ENCODE data around the gene BMPR1A.

- no peak for TF ChIP-seq HNF4A (conservative IDR thresholded peaks at IDR 0.05)
- TF ChIP-seq CTCF (IDR thresholded peaks at IDR 0.05; ENCODE audit: low read depth, low read length, missing input control) = no peak
- no peak for TF ChIP-seq FOXA2 (IDR thresholded peaks at IDR 0.05)
- no peak for TF ChIP-seq GABPA (IDR thresholded peaks at IDR 0.05 in 1 of 2, conservative IDR thresholded peaks at IDR 0.05 in 1 of 2)
- no peak for TF ChIP-seq JUND (IDR thresholded peaks at IDR 0.05)
- no peak for TF ChIP-seq SP1 (IDR thresholded peaks at IDR 0.05)
These were observed 28.9 kb upstream of the BMPR1A start for GRCh38 chr10:86727470-86727869.
